ENCODE data around the gene GPR25.

GPR25 gene, protein sequence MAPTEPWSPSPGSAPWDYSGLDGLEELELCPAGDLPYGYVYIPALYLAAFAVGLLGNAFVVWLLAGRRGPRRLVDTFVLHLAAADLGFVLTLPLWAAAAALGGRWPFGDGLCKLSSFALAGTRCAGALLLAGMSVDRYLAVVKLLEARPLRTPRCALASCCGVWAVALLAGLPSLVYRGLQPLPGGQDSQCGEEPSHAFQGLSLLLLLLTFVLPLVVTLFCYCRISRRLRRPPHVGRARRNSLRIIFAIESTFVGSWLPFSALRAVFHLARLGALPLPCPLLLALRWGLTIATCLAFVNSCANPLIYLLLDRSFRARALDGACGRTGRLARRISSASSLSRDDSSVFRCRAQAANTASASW

DNA sequence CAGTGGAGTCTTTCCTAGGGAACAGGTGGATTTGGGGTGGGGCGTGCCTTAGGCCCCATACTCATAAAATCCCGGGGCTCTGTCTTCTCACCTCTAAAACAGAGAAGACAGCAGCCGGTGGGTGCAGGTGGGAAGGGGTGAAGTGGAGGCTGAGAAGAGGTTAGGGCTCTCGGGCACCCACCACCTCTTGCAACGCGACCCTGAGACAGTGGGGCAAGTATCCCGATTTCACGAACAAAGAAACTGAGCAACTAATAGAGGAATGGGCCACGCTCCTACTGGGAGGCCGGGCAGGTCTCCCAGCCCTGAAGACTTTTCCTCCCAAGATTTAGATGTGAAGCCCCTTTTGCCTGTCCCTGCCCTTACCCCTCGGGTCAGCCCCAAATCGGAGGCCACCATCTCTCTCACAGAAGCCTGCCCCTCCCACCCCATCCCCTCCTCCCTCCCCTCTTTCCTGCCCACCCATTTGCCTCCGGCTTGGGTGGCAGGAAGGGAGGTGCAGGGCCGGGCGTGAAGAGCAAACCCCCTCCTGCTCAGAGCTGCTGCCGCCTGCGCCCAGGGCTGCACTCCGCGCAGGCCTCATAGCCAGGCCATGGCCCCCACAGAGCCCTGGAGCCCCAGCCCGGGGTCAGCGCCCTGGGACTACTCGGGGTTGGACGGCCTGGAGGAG, at the start of gene GPR25:
GPR25 (plus strand) TSS at position 536 of the 670 bp plus-strand sequence; CDS start at position 593, 57 bp downstream.
- TF ChIP-seq, protein P1, sequence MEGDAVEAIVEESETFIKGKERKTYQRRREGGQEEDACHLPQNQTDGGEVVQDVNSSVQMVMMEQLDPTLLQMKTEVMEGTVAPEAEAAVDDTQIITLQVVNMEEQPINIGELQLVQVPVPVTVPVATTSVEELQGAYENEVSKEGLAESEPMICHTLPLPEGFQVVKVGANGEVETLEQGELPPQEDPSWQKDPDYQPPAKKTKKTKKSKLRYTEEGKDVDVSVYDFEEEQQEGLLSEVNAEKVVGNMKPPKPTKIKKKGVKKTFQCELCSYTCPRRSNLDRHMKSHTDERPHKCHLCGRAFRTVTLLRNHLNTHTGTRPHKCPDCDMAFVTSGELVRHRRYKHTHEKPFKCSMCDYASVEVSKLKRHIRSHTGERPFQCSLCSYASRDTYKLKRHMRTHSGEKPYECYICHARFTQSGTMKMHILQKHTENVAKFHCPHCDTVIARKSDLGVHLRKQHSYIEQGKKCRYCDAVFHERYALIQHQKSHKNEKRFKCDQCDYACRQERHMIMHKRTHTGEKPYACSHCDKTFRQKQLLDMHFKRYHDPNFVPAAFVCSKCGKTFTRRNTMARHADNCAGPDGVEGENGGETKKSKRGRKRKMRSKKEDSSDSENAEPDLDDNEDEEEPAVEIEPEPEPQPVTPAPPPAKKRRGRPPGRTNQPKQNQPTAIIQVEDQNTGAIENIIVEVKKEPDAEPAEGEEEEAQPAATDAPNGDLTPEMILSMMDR (IDR thresholded peaks at IDR 0.05), result no peak

DNA sequence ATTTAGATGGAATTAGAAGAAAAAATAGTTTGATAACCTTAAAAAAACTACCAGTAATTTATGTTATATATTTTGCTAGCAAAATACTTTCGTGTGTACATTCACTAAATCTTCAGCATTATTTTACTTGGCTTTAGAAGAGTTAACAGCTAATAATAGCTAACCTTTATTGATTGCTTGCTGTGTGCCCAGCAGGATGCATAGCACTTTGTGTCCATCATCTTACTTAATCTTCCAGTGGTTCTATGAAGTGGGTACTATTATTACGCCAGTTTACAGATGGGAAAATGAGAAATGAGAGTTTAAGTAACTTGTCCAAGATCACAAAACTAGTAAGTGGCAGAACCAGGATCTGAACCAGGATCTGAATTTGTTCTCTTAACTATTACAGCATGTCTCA, 41.7 kb upstream of the GPR25 start:
- TF ChIP-seq, protein P1 (IDR thresholded peaks at IDR 0.05), result no peak

DNA sequence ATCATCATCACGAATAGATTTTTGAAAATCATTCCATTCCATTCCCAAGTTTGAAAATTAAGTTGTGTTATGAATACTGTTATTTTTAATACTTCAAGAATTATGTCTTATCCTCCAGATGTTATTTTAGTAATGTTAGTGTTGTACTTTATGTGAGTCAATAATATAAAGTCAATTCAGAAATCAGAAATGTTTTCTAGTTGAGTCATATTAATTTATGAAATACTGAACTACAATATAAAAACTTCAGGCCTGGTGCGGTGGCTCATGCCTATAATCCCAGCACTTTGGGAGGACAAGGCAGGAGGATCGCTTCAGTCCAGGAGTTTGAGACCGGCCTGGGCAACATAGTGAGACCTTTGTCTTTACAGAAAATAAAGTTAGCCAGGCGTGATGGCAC, 38.4 kb upstream of the GPR25 start:
- TF ChIP-seq, protein P1 (IDR thresholded peaks at IDR 0.05), result no peak

DNA sequence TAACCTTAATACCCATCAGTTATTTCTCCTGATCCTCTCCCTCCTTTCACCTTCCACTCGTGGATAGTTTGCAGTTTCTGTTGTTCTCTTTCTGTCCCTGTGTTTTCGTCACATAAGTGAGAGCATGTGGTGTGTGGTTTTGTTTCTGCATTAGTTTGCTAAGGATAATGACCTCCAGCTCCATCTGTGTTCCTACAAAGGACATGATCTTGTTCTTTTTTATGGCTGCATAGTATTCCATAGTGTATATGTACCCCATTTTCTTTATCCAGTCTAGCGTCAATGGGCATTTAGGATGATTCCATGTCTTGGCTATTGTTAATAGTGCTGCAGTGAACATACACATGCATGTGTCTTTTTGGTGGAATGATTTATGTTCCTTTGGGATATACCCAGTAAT, 36.6 kb upstream of the GPR25 start:
- TF ChIP-seq, protein P1 (IDR thresholded peaks at IDR 0.05), result no peak

DNA sequence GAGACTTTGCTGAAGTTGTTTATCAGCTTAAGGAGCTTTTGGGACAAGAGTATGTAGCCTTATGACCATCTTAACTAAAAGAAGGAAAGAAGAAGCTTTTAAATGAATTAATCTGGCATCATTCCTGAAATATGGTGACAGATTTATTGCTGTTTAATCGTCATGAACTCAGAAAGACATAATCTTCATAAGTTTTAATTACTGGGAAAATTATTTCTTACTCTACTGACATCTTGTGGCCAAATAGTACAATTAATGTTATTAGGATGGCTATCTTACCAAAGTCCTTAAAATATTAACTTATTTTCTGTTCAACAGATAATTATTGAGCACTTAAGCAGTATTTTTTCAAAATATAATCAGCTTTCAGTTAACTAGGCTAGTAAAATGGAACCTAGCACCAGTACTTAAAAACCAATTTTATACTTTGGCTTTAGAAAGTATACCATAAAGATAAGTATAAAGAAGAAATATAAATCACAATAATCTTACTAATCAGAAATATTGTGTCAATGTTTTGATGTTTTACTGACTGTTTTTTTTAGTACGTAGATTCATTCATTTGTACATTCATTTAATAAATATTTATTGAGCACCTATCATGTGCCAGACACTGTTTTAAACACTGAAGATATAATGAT, 34.7 kb upstream of the GPR25 start:
- TF ChIP-seq, protein P1 (IDR thresholded peaks at IDR 0.05), result peak; percentile 67

DNA sequence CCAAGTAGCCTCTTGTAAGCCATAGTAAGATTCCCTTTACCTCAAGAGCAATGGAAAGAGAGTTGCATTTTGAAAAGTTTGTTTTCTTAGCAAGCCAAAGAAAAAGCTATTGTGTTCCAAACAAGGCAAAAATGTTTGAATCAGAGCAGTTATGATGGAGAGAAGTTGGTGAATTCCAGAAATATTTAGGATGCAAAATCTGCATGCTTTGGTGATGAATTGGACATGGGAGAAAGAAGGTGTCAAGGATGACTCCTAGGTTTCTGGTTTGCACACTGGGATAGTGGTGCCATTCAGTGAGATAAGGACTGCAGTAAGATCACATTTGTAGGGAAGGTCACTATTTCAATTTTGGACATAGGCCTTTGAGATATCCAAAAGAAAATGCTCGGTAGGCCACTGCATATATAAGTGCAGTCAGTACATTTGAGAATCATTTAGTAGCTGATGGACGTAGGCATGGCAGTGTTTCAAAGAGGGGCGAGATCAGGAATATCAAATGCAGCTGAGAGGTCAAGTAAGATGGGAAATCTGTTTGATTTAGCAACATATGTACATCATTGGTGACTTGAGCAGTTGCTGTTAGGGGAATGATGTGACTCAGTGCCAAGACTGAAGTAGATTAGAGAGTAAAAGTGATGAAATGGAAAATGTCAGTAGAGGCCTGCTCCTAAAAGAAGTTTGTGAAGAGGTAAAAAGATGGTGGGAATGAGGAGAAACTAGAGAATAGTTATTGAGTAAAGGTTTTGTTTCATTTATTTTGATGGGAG, 33.9 kb upstream of the GPR25 start:
- TF ChIP-seq, protein P1 (IDR thresholded peaks at IDR 0.05), result no peak

DNA sequence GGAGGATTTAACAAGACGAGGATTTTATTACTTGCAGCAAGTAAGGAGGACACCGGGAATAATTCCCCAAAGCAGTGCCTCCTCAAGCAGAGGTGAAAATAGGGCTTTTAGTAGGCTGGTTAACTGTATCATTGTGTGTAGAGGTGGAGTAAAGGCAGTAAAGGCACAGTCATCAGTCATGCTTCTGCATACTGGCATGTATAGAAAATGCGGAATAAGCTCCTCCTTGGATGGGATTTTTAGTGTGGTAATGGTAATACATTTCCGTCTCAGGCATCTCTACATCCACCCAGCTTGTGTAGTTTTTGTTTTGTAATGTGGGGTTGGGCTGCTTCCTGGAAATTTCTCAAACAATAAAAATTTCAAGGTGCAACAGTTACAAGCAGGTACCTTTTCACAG, 27.4 kb upstream of the GPR25 start:
- TF ChIP-seq, protein P1 (IDR thresholded peaks at IDR 0.05), result no peak
